ENCODE data around the gene PSMB7.
A peak's percentile ranks its signal among the peaks of the same experiment; 100 is the strongest.

PSMB7 gene

DNA sequence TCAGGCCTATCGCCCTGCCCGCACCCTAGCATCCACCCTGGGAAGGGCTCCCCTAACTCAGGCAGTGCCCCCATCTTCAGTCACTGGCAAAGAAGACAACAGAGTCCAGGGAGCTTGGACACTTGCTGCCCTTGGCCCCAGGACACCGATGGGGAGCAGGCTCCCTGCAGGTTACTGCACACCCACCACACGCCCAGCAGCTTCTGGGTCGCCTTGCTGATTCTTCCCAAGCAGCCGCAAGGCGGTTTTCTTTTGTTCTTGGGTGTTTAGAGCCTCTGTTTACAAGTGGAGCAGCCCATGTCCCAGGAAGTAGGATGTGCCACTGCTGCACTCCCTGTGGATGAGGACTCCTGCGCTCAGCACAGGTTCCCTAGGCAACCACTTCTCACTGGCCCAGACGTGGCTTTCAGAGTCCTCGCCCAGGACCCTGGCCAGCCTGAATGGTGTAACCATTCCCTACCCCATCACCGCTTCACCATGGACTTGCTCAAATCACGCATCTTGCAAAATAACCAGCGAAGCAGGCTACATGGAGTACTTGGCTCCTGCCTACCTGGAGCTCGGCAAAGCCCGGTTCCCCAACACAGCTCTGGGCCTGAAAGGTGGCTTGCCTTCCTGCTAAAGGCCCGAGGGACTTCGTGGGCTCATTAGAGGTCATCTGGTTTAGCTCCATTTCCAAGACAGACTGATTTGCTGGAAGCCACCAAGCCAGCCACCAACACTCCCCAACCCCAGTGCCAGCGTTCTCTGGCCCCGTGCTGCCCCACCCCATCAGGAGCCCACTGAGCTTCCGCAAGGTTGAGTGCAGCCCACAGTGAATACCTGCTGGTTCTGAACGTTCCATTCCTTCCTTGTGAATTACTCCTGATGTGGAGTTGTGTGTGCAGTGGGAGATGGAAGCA lies 60.0 kb downstream of the PSMB7 start:
- no peak for DNase-seq

GRCh38 chr9:124354346-124355038 lies 60.8 kb downstream of the PSMB7 start:
- no peak for DNase-seq

DNA sequence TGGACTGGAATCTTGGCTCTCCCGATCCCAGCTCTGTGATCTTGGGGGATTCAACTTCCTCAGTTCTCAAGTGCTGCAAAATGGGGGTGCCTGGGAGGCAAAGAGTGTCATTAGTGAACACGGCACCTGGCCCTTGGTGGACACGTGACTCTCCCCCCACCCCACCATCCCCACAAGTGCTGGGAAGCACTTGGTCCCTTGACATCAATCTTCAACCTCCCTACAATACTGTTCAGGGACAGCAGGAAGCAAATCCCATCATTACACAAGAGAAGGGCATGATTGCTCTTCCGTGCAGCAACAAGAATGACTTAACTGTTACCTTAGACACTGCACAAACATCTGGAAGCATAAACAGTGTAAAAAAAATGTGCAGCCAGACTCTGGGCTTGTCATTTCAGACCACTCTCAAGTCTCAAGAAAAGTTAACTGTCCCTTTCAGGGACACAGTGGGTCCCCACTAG lies 61.4 kb downstream of the PSMB7 start:
- no peak for DNase-seq

- DNase-seq = no peak
Measured at GRCh38 chr9:124353166-124353768, 62.0 kb downstream of the PSMB7 start.

- DNase-seq = no peak
Measured at GRCh38 chr9:124352616-124353015, 62.6 kb downstream of the PSMB7 start.

DNA sequence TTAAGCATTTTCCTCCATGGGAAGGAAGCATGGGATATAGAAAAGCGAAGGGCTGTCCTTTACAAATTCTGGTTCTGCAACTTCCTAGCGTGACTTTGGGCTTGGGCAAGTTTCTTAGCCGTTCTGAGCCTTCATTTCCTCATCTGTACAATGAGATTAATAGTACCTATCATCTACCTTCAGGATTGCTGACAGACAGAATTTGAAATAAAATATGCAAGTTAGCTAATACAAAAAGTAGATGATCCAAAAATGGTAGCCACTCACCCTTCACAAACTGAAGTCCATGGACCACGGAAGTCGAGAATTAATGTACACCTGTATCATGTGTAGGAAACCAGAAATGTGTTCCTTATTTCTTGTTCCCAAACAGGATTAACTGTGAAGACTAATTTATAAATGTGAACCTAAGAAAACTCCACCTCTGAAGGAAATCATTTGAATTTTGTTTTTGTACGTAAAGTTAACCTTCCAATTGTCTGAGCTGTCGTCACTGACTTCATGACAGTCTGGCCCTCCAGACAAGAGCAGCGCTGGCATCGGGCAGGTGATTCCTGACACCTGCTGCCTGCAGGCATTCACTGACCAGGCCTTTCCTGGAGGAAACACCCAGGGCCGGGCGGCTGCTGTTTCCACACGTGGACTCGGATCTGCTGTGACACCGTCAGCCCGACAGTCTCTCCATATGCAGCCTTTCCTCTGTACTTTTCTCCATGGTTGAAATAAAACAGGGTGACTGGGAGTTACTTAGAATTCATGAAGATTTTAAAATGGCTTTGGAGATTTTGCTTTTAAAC lies 63.4 kb downstream of the PSMB7 start:
- no peak for DNase-seq

- no peak for DNase-seq
Measured at GRCh38 chr9:124350494-124351263, 64.6 kb downstream of the PSMB7 start.

GRCh38 chr9:124349675-124350493 lies 65.4 kb downstream of the PSMB7 start:
- no peak for DNase-seq

DNA sequence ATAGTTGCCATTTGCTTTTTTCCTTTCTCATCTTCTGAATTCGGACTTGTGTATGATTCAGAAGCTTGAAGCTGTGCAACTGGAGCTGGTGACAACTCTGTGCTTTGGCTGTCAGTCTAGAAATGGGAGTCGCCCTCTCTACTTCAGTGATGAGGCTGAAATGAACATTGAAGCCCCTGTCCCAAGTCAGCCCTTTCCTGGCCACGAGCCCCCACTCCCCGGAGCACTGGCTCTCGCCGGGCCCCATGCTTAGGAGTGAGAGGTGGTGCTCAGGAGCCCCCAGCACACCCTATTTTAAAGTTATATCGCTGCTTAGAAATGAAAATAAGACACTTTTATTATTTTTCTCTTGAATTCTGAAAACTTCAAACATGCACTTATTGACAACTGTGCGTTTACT lies 66.0 kb downstream of the PSMB7 start:
- DNase-seq = no peak

DNA sequence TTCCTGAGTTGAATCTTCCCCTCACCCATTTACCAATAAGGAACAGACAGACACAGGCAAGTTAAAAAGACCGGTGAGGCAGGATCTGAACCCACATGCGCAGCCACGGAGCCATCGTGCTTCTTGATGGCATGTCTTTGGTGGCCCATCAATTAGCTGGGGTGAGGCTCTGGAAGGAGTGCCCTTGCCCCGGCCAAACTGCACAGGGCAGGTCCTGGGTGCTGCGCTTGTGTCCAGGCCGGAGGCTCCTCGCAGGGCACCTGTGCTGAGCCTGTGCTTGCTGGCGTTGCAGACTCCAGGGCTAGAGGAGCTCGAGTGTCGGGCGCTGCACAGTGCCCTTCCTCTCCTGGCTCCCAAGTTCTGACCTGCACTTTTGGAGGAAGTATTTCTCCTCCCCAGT lies 66.4 kb downstream of the PSMB7 start:
- DNase-seq = no peak

DNA sequence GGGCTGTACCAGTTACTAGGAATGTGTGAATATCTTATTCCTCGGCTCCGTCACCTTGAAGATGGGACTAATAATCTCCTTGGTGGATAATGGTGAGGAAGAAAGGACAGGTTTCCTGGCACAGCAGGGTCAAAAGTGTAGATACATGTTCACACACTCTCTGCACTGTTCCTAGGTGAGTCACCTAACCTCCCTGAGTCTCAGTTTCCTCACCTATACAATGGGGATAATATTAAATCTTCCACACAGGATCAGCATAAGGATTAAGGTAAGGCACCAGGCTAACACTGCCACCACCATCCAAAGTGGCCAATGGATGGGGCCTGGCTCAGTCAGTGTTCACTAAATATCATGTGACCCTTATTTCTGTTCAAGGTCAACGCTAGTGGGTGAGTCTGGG lies 66.9 kb downstream of the PSMB7 start:
- no peak for DNase-seq

DNA sequence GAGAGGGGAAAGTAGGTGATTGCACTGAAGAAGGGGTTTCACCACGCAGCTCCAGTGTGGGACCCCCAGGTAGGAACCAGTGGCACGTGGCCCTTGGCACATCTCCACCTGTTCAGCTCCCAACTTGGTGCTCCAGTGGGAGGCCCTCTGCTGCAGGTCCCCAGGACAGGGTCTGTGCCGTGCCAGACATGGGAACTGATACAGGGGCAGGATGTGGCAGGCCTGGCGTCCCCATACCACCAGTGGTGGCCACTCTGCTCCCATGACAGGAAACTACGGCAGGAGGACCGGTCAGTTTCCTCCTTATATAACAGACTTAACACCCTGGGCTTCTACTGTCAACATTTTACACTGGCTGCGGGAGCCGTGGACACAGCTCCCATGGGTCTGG lies 67.3 kb downstream of the PSMB7 start:
- no peak for DNase-seq

DNA sequence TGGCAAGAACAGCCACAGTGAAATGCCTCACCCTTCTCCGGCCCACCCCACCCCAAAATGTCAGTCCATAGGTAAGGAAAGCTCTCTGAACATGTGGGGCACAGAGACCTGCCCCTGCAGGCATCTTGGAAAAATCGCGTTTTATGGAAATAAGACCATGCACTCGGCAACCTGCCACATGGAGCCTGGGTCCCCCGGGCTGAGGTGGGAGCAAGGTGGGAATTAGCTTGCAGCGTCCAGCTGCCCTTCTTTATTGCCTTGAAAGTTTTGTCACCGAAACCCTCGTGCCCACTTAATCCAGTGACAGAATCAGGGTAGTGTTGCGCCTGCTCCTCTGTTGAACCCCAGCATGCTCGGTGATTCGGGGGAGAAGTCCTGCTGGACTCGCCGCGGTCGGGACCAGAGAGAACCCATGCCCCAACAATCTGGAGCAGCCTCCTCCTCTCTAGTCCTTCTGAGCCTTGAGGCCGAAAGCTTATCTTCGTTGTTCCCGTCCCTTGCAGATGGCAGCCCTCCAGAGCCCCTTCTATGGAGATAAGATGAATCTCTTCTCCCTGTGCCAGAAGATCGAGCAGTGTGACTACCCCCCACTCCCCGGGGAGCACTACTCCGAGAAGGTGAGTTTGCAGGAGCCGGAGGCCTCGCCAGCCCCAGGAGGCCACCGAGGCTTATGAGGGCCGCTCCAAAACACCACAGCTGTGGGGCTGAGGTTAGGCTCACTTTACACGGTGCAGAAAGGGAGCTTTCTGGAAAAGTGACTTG lies 67.9 kb downstream of the PSMB7 start:
- no peak for DNase-seq

- DNase-seq = peak; percentile 24 to 52 (median 30)
Measured at GRCh38 chr9:124346347-124347163, 68.7 kb downstream of the PSMB7 start.

GRCh38 chr9:124345751-124346281 lies 69.4 kb downstream of the PSMB7 start:
- no peak for DNase-seq

- no peak for DNase-seq
Measured at GRCh38 chr9:124345063-124345462, 70.2 kb downstream of the PSMB7 start.

- no peak for DNase-seq
Measured at GRCh38 chr9:124344291-124345050, 70.8 kb downstream of the PSMB7 start.

DNA sequence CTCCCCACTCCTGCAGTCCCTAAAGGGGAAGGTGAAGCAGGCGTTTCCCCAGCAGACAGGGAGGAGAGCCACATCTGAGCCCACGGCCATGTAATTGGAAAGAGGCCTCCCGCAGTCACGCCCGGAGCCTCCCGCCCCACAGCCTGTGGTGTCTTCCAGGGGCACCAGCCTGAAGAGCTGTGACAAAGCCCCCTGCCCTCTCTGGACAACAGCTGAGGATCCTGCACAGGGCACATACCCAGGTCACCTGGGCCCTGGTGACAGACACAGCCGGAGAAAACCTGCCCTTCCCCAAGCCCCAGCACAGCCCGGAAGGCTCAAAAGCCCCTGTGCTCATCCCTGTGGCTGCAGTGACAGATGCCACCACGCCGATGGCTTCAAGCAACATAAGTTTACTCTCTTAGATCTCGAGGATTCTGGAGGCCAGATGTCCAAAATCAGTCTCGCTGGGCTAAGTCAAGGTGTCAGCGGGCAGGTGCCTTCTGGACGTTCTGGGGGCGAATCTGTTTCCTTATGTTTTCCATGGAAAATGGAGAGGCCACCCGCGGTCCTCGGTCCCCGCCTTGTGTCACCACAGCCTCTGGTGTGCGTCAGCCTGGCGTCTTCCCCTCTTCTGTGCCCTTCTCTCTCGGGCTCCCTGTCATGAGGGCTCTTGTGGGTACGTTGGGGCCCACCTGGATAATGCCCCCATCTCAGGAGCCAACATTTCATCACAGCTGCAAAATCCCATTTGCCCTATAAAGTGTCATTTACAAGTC lies 71.5 kb downstream of the PSMB7 start:
- DNase-seq = no peak

All from suppressor macrophage treated with lipopolysaccharide for 1 hour (primary cell).